Activated CD4-positive, alpha-beta T cell treated with anti-CD3 and anti-CD28 coated beads for 48 hours (primary cell): ENCODE results near the gene SRPK1.

Source experiments
- DNase-seq: peaks from one replicate; pipeline ENCODE4 v3.0.0-alpha.2; 2020

Gene SRPK1

GRCh38 chr6:35809809-35810208, 111.1 kb downstream of the SRPK1 start:
- DNase-seq: no peak

GRCh38 chr6:35808688-35809087, 112.2 kb downstream of the SRPK1 start:
- DNase-seq: no peak

- peak; percentile 62 for DNase-seq
Measured at GRCh38 chr6:35804996-35805736, 115.7 kb downstream of the SRPK1 start, which contains the start of gene LHFPL5. TSS of gene LHFPL5 (plus strand) at chr6:35805352. CDS start at chr6:35805671, 319 bp downstream.

- DNase-seq: no peak
Measured at GRCh38 chr6:35801148-35801547, 119.8 kb downstream of the SRPK1 start.

GRCh38 chr6:35798706-35799105, 122.2 kb downstream of the SRPK1 start:
- no peak for DNase-seq

GRCh38 chr6:35797837-35798526, 122.9 kb downstream of the SRPK1 start:
- no peak for DNase-seq

GRCh38 chr6:35796236-35796635, 124.7 kb downstream of the SRPK1 start:
- DNase-seq: no peak

GRCh38 chr6:35795453-35796071, 125.3 kb downstream of the SRPK1 start:
- no peak for DNase-seq

- no peak for DNase-seq
Measured at GRCh38 chr6:35794536-35795452, 126.1 kb downstream of the SRPK1 start.

- no peak for DNase-seq
Measured at GRCh38 chr6:35790683-35791082, 130.2 kb downstream of the SRPK1 start.

GRCh38 chr6:35788423-35788982, 132.4 kb downstream of the SRPK1 start:
- no peak for DNase-seq

- no peak for DNase-seq
Measured at GRCh38 chr6:35787266-35788218, 133.4 kb downstream of the SRPK1 start.

- no peak for DNase-seq
Measured at GRCh38 chr6:35786810-35787209, 134.1 kb downstream of the SRPK1 start.

- no peak for DNase-seq
Measured at GRCh38 chr6:35786272-35786671, 134.6 kb downstream of the SRPK1 start.

GRCh38 chr6:35784200-35784599, 136.7 kb downstream of the SRPK1 start:
- no peak for DNase-seq
